T-helper 2 cell treated with Interferon-gamma antibody and Interleukin-4, amounts not matched to agents 5 μg/mL and 100 μg/mL, for 36 hours (primary cell): ENCODE data around the gene NIT2.

Experiments
- DNase-seq: peaks from one replicate; pipeline ENCODE4 v3.0.0; 2021; ENCODE audit warnings: low spot score
- H3K27ac Mint-ChIP-seq: one replicate; pipeline ENCODE4 v1.8.0; 2021; ENCODE audit warnings: mild to moderate bottlenecking, mixed read lengths
- H3K27me3 Mint-ChIP-seq: one replicate; pipeline ENCODE4 v1.8.0; 2021; ENCODE audit warnings: low read depth, mixed read lengths
- H3K36me3 Mint-ChIP-seq: one replicate; pipeline ENCODE4 v1.8.0; 2021; ENCODE audit warnings: low read depth, mixed read lengths
- H3K4me1 Mint-ChIP-seq: one replicate; pipeline ENCODE4 v1.8.0; 2021; ENCODE audit warnings: low read depth, mixed read lengths
- H3K4me3 Mint-ChIP-seq: one replicate; pipeline ENCODE4 v1.8.0; 2022; ENCODE audit warnings: mild to moderate bottlenecking, moderate library complexity, mixed read lengths
- H3K9me3 Mint-ChIP-seq: one replicate; pipeline ENCODE4 v1.8.0; 2021; ENCODE audit warnings: mixed read lengths

NIT2 gene

DNA sequence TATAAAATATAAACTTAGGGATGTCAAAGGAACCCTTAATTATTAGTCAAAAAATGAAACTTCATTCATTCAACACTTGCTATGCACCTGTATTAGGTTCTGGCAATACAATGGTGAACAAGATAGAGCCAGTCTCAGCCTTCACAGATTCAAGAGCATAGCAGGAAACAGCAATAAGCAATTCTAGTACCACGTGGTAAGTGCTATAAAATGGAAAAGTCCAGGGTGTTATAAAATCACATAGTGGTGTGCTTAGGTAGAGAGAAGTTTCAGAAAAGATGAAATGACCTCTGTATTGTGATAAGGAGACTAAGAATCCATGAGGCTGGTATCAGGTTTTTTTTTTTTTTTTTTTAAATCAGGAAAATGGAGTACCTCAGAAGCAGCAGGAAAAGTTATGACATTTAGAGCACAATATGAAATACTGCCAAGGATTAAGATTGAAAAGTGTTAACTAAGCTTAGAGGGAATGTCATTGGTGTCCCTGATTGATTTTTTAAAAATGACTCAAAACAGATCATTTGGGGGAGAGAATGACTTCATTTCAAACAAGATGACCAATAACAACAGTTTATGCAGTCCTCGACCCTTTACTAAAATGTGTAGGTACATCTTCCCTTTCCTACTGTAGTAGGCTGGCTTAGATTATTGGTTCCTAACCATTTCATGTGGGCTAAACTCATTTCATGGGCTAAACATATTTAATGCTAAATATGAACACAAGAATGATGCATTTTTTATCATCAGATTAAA is 61.3 kb downstream of the NIT2 start:
- peaks cover 33% of the 10 kb centered on the region for H3K4me1 Mint-ChIP-seq
- no peak overlapping the region for H3K4me3 Mint-ChIP-seq
- no peak overlapping the region for H3K27ac Mint-ChIP-seq

DNA sequence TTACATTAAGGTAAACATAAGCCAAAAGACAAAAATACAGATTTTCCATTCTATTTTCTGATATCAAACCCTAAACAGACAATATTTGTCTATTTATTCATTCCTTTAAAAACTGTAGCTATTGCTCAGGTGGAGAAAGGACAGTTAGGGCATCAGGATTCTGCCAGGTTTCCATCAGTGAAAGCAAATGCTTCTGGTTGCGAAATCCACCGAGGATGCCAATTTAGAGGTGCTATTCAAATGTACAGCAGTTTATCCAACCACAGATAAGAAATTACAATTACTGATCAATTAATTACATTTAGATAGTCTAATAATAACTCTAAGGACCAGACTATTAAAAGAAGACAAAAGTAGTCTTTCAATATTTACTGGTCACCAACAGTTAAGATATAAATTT is 62.4 kb downstream of the NIT2 start:
- Mint-ChIP-seq H3K4me3 (no peak overlapping the region), H3K4me1 (peaks cover 35% of the 10 kb centered on the region), H3K36me3 (peaks cover 12% of the 10 kb centered on the region), H3K27ac (no peak overlapping the region), H3K9me3 (no peaks in the 10 kb centered on the region), H3K27me3 (no peaks in the 10 kb centered on the region)
- no peak for DNase-seq

More for the DNA sequence above, 61.3 kb downstream of the NIT2 start:
- Mint-ChIP-seq H3K36me3 (peaks cover 12% of the 10 kb centered on the region), H3K27me3 (no peaks in the 10 kb centered on the region), H3K9me3 (no peaks in the 10 kb centered on the region)
- no peak for DNase-seq

DNA sequence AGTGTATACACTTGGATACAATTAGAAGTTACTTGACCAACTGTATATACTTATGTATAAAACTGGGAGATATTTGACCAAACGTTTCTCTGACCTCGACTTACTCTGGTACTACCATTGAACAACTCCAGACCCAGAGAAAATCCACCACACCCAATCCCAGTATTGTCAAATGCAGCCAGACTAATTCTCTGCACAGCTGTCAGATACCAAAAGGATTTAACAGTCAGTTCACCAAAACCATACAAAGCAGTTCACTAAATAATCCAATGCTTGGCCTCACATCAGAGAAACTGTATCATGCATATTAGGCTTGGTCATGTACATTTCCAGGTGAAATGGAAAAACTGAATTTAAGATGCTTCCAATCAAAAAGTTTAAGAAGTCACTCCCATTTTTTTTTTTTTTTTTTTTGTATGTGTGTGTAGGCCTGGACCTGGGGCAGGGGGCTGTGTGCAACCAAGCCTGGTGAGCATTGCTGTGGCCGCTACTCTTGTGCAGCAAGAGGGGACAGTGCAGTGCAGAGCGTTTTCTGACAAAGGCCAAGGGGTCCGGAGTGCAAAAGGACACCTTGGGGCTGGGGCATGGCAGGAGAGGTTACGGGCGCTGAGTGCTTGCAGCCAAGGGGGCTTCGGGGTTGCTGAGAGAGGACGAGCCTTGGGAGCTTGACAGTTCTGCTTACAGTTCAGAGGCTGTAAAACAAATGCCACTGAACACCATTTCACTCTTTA is 64.9 kb downstream of the NIT2 start:
- Mint-ChIP-seq H3K36me3 (peaks cover 14% of the 10 kb centered on the region), H3K9me3 (peaks cover 3% of the 10 kb centered on the region), H3K4me3 (peak overlapping the region; percentile 93), H3K4me1 (peaks cover 41% of the 10 kb centered on the region), H3K27ac (peak overlapping the region; percentile 89), H3K27me3 (no peaks in the 10 kb centered on the region)
- no peak for DNase-seq

DNA sequence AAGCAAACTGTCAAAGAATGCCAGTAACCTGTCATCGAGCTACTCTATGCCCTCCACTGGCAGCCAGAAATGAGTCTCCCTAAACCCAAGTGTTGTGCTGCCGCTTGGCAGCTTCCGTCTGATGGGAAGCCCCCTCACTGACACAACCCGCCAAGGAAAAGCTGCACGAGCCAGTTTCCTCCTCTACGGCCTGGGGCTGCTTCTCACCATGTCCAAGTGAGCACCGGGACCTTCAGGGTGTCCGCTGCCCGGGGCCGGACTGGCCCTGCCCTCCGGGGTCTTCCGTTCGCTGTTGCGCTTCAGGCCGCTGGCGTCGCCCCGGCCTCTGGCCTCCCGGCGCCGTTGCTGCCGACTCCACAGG is 65.8 kb downstream of the NIT2 start:
- DNase-seq = peak; percentile 42
- peaks cover 4% of the 10 kb centered on the region for H3K9me3 Mint-ChIP-seq
- H3K27ac Mint-ChIP-seq = peak overlapping the region; percentile 89
- peaks cover 41% of the 10 kb centered on the region for H3K4me1 Mint-ChIP-seq
- H3K4me3 Mint-ChIP-seq = peak overlapping the region; percentile 93
- H3K36me3 Mint-ChIP-seq = peaks cover 15% of the 10 kb centered on the region
- no peaks in the 10 kb centered on the region for H3K27me3 Mint-ChIP-seq

DNA sequence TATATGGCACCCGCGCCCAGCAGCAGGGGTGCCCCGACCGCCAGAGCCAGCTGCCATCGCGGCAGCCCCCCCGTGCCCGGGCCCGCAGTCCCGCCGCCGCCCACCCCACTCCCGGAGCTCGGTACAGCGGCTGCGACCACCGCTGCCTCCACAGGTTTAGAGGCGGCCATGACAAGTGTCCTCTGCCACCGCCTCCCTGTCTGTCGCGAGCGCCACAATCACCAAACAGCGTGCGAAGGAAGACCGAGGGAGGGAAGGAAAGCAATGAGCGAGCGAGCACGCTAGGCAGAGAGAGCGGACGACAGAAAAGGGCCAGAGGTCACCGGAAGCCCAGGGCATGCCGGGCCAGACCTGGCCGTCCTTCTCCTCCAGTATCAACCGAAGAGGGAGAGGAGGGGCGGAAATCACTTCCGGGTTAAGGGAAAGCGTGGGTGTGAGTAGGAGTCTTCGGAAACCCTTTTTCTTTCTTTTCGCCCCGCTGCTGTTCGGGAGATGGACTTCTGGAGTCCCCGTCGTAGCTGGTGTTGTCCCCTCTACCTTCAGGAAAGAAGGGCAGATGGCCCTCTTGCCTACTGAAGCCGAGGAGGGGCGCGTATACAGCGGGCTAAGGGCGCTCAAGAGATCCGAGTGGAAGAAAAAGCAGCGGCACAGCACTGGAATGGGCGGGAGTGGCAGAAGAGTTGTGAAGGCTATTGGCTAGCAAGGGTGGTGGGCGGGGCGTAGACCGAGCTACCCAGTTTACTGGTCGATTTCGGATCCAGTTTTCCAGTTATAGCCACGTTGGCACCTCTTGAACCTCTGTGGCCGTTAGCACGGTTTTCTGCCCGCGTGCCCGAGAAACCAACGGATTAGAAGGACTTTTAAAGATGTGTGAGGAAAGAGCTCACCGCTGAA is 66.5 kb downstream of the NIT2 start, which contains the start of the genes LNP1 and TOMM70:
Gene LNP1 (plus strand): TSS at position 760 of the 894 bp plus-strand sequence. CDS start 28,191 bp downstream, outside the sequence.
Gene TOMM70 (minus strand): TSS at position 310 of the 894 bp plus-strand sequence. CDS start 140 bp downstream, at position 170.
- H3K27me3 Mint-ChIP-seq = no peaks in the 10 kb centered on the region
- peaks cover 9% of the 10 kb centered on the region for H3K9me3 Mint-ChIP-seq
- peak within 1 kb of the TSS; percentile 93 for H3K4me3 Mint-ChIP-seq
- peak; percentile 94 for DNase-seq
- H3K4me1 Mint-ChIP-seq = peaks cover 42% of the 10 kb centered on the region
- peaks cover 17% of the 10 kb centered on the region for H3K36me3 Mint-ChIP-seq
- peak within 1 kb of the TSS; percentile 97 for H3K27ac Mint-ChIP-seq

DNA sequence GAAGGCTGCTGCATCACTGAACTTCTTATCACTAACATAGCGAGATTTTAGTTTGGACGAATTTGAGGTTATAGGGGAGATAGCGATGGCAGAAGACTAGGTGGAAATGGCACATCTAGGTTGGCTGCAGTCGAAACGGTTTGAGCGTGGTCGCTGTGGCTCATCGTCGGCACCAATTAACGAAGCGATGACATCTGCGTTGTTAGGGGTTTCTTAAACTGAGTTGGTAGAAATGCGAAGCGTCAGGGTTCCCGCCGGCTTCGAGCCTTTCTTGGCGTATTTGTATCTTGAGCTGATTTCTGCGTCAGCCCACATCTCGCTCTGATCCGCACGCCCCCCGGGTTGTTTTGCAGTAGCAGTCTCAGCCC is 67.1 kb downstream of the NIT2 start:
- DNase-seq = no peak
- Mint-ChIP-seq H3K36me3 (peaks cover 17% of the 10 kb centered on the region), H3K27me3 (no peaks in the 10 kb centered on the region), H3K27ac (peak overlapping the region; percentile 97), H3K9me3 (peaks cover 9% of the 10 kb centered on the region), H3K4me1 (peaks cover 40% of the 10 kb centered on the region), H3K4me3 (peak overlapping the region; percentile 93)

DNA sequence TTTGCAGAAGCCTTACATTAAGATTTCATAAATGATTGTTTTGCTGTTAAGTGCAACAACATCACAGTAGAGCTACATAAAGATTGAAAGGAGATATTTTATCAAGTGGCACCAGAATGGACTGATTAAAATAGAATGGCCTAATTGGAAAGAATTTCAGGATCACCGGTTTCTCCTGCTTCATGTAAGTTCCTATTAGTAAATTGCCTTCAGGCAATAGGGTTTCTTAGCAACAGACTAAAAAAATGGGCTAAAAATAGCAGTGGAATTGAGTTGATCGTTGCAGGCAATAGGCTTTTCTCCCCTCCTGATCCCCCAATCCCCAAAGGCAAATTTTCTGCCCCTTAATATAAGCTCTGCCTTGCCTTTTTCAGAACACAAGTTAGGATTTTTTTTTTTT is 67.7 kb downstream of the NIT2 start:
- Mint-ChIP-seq H3K9me3 (peaks cover 12% of the 10 kb centered on the region), H3K27ac (peak overlapping the region; percentile 97), H3K4me1 (peaks cover 36% of the 10 kb centered on the region), H3K27me3 (no peaks in the 10 kb centered on the region), H3K4me3 (peak overlapping the region; percentile 93), H3K36me3 (peaks cover 20% of the 10 kb centered on the region)
- DNase-seq = no peak

DNA sequence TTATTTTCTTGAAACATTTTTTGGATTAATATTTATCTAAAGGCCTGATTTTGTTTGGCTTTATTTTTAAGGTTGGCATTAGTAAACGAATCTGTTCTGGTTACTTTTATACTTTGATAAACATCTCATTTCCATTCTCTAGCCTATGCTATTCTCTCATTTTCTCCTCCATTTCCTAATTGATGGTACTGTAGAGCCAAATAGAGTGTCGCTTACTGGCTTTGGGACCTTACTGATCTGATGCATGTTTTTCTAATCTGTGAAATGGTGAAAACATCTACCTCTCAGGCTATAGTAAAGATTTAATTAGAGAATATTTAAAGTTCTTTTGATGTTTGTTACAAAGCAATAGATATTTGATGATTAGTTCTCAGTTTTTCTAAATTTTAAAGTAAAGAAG is 68.3 kb downstream of the NIT2 start:
- peaks cover 34% of the 10 kb centered on the region for H3K4me1 Mint-ChIP-seq
- H3K27me3 Mint-ChIP-seq = no peaks in the 10 kb centered on the region
- H3K4me3 Mint-ChIP-seq = peak overlapping the region; percentile 93
- peak overlapping the region; percentile 97 for H3K27ac Mint-ChIP-seq
- no peak for DNase-seq
- H3K9me3 Mint-ChIP-seq = peaks cover 19% of the 10 kb centered on the region
- peaks cover 25% of the 10 kb centered on the region for H3K36me3 Mint-ChIP-seq

DNA sequence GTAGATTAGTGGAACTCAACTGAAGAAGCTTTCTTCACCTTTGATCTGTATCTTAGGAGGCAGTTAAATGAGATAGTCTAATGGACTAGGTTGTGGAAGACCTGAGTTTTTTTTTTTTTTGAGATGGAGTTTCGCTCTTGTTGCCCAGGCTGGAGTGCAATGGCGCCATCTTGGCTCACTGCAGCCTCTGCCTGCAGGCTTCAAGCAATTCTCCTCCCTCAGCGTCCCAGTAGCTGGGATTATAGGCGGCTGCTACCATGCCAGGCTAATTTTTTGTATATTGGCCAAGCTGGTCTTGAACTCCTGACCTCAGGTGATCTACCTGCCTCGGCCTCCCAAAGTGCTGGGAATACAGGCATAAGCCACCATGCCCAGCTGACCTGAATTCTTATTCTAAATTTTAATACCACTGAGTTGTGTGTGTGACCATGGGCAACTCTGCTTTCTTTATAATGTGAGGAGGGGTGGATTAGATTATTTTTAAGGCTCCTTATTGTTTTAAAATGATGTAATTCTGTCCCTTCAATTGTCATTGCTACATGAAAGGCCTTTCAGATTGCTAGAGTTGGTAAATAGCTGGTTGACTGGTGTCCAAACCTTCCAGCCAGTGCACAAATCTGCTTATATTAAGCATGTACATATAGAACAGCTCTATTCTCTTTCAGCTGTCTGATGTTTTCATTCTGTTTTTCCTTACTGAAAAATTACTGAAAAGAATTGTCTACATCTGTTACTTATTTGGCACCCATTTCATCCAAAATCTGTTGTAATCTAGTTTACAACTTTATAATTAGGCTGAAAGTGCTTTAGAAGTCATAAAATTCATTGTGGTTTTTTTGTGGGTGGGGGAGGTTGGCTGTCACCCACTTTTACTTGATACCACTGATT is 69.0 kb downstream of the NIT2 start:
- DNase-seq = no peak
- no peaks in the 10 kb centered on the region for H3K27me3 Mint-ChIP-seq
- H3K4me3 Mint-ChIP-seq = peak overlapping the region; percentile 93
- H3K27ac Mint-ChIP-seq = no peak overlapping the region
- peaks cover 31% of the 10 kb centered on the region for H3K4me1 Mint-ChIP-seq
- H3K36me3 Mint-ChIP-seq = peaks cover 26% of the 10 kb centered on the region
- peaks cover 21% of the 10 kb centered on the region for H3K9me3 Mint-ChIP-seq

DNA sequence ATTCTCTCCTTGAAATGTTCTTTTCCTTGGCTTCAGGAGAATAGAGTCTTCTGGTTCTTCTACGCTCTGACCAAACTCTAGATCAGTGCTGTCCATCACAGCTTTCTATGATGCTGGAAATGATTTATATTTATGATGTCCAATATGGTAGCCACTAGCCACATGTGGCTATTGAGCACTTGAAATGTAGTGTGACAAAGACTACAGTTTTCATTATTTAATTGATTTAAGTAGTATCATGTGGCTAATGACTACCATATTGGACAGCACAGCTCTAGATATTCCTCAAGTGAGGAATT is 69.6 kb downstream of the NIT2 start:
- Mint-ChIP-seq H3K9me3 (peaks cover 21% of the 10 kb centered on the region), H3K4me1 (peaks cover 27% of the 10 kb centered on the region), H3K27me3 (no peaks in the 10 kb centered on the region), H3K27ac (no peak overlapping the region), H3K36me3 (peaks cover 27% of the 10 kb centered on the region), H3K4me3 (no peak overlapping the region)
- DNase-seq = no peak

DNA sequence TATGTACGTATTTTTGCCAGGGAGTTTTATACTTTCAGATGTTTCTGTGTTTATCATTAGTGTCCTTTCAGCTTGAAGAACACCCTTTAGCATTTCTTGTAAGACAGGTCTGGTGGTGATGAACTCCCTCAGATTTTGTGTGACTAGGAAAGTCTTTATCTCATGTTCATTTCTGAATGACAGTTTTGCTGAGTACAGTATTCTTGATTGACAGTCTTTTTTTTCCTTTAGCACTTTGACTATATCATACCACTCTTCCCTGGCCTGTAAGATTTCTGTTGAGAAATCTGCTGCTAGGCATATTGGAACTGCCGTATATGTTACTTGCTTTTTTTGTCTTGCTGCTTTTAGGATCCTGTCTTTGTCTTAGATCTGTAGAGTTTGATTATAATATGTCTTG is 72.6 kb downstream of the NIT2 start:
- DNase-seq = no peak
- peaks cover 14% of the 10 kb centered on the region for H3K4me1 Mint-ChIP-seq
- H3K36me3 Mint-ChIP-seq = peaks cover 26% of the 10 kb centered on the region
- peaks cover 25% of the 10 kb centered on the region for H3K9me3 Mint-ChIP-seq
- no peak overlapping the region for H3K4me3 Mint-ChIP-seq
- H3K27me3 Mint-ChIP-seq = no peaks in the 10 kb centered on the region
- H3K27ac Mint-ChIP-seq = no peak overlapping the region

DNA sequence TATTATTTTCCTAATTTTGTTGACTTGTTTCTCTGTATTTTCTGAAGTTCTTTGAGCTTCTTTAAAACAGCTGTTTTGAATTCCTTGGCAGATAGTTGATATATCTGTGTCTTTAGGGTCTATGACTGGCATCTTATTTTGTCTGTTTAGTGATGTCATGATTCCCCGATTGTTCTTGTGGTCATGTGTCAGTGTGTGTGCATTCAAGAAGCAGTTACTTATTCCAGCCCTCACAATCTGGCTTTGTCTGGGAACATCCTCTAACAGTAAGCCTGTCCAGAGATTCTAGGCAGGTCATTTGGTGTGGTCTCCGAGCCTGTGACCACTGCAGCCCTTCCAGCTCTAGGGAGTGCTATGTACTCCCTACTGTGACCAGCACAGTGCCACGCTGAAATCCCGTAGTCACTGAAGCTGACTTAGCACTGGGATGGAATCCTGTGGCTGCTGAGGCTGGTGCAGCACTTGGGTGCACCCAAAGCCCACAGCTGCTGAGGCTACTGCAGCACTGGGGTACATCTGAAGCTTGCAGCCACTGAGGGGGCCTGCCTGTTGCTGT is 73.5 kb downstream of the NIT2 start:
- DNase-seq = no peak
- Mint-ChIP-seq H3K27ac (no peak overlapping the region), H3K9me3 (peaks cover 25% of the 10 kb centered on the region), H3K27me3 (no peaks in the 10 kb centered on the region), H3K36me3 (peaks cover 26% of the 10 kb centered on the region), H3K4me1 (peaks cover 5% of the 10 kb centered on the region), H3K4me3 (no peak overlapping the region)
